Nephron progenitor cell (in vitro differentiated cells): Measurements from ENCODE around the gene CDHR1.
A peak's percentile ranks its signal among the peaks of the same experiment; 100 is the strongest.

Experiments used
- DNase-seq: peaks from one replicate; pipeline ENCODE4 v3.0.0; 2021
- H3K27ac Mint-ChIP-seq: 2 replicates; pipeline ENCODE4 v1.8.0; 2021; ENCODE audit warnings: mild to moderate bottlenecking, moderate library complexity, mixed read lengths
- H3K27me3 Mint-ChIP-seq: 2 replicates; pipeline ENCODE4 v1.8.0; 2021; ENCODE audit warnings: mild to moderate bottlenecking, low read depth, mixed read lengths; ENCODE audit not compliant: poor library complexity
- H3K36me3 Mint-ChIP-seq: 2 replicates; pipeline ENCODE4 v1.8.0; 2021; ENCODE audit warnings: low read depth, mixed read lengths
- H3K4me1 Mint-ChIP-seq: 2 replicates; pipeline ENCODE4 v1.8.0; 2021; ENCODE audit warnings: mixed read lengths
- H3K4me3 Mint-ChIP-seq: 2 replicates; pipeline ENCODE4 v1.8.0; 2021; ENCODE audit warnings: mild to moderate bottlenecking, moderate library complexity, mixed read lengths
- H3K9me3 Mint-ChIP-seq: 2 replicates; pipeline ENCODE4 v1.8.0; 2021; ENCODE audit warnings: mild to moderate bottlenecking, moderate library complexity, mixed read lengths
- CTCF ChIP-seq: fragments of 200-600 bp; sonication (generic); IDR thresholded peaks from 2 replicates; pipeline ENCODE4 v1.5.0; 2021; ENCODE audit warnings: antibody characterized with exemption

The CDHR1 gene

GRCh38 chr10:84172467-84173356, 21.6 kb upstream of the CDHR1 start:
- H3K27ac Mint-ChIP-seq = peak overlapping the region; percentile 80
- H3K4me1 Mint-ChIP-seq = peaks cover 15% of the 10 kb centered on the region
- no peak overlapping the region for H3K4me3 Mint-ChIP-seq
- TF ChIP-seq CTCF = no peak
- DNase-seq = no peak
- H3K36me3 Mint-ChIP-seq = no peaks in the 10 kb centered on the region
- peaks cover 4% of the 10 kb centered on the region for H3K27me3 Mint-ChIP-seq
- no peaks in the 10 kb centered on the region for H3K9me3 Mint-ChIP-seq

GRCh38 chr10:84173501-84173929, 20.8 kb upstream of the CDHR1 start, which contains the start of gene GPR15LG:
TSS of gene GPR15LG (plus strand) at chr10:84173801. CDS start at chr10:84173852, 51 bp downstream.
- Mint-ChIP-seq H3K4me3 (no peak within 1 kb of the TSS), H3K4me1 (peaks cover 15% of the 10 kb centered on the region), H3K9me3 (no peaks in the 10 kb centered on the region), H3K27me3 (peaks cover 4% of the 10 kb centered on the region), H3K36me3 (no peaks in the 10 kb centered on the region), H3K27ac (no peak within 1 kb of the TSS)
- TF ChIP-seq CTCF = no peak
- no peak for DNase-seq

GRCh38 chr10:84175436-84175835, 18.9 kb upstream of the CDHR1 start:
- TF ChIP-seq CTCF = no peak
- H3K27ac Mint-ChIP-seq = no peak overlapping the region
- H3K4me1 Mint-ChIP-seq = peaks cover 15% of the 10 kb centered on the region

GRCh38 chr10:84176351-84176750, 18.0 kb upstream of the CDHR1 start:
- TF ChIP-seq CTCF = no peak
- Mint-ChIP-seq H3K4me1 (peaks cover 12% of the 10 kb centered on the region), H3K27ac (no peak overlapping the region), H3K9me3 (peaks cover 2% of the 10 kb centered on the region), H3K27me3 (peaks cover under 1% of the 10 kb centered on the region), H3K4me3 (no peak overlapping the region), H3K36me3 (no peaks in the 10 kb centered on the region)
- DNase-seq = no peak

More at GRCh38 chr10:84175436-84175835, 18.9 kb upstream of the CDHR1 start:
- H3K27me3 Mint-ChIP-seq = peaks cover 4% of the 10 kb centered on the region
- no peaks in the 10 kb centered on the region for H3K9me3 Mint-ChIP-seq
- no peak for DNase-seq
- no peak overlapping the region for H3K4me3 Mint-ChIP-seq
- H3K36me3 Mint-ChIP-seq = no peaks in the 10 kb centered on the region

- H3K9me3 Mint-ChIP-seq = peaks cover 4% of the 10 kb centered on the region
- no peaks in the 10 kb centered on the region for H3K36me3 Mint-ChIP-seq
- no peak for DNase-seq
- H3K27me3 Mint-ChIP-seq = no peaks in the 10 kb centered on the region
- H3K4me3 Mint-ChIP-seq = no peak overlapping the region
- peak overlapping the region; percentile 8 for H3K27ac Mint-ChIP-seq
- no peak for TF ChIP-seq CTCF
- peaks cover 6% of the 10 kb centered on the region for H3K4me1 Mint-ChIP-seq
Measured at GRCh38 chr10:84176836-84177474, 17.4 kb upstream of the CDHR1 start.
